NCI-H1105 treated with DMSO at 0.1 percent for 48 hours (cell line): ENCODE results near the gene PKNOX1.
"Not testable (repeated sequence)": the region's sequence is repeated elsewhere in the genome, so short reads cannot be mapped to it uniquely, and the experiment has no call there.

ENCODE experiments used
- DNase-seq: peaks from one replicate; lab custom pipeline; 2025; lab: John Stamatoyannopoulos, UW

PKNOX1 gene

GRCh38 chr21:42956824-42957630, 17.3 kb upstream of the PKNOX1 start:
- no peak for DNase-seq

DNA sequence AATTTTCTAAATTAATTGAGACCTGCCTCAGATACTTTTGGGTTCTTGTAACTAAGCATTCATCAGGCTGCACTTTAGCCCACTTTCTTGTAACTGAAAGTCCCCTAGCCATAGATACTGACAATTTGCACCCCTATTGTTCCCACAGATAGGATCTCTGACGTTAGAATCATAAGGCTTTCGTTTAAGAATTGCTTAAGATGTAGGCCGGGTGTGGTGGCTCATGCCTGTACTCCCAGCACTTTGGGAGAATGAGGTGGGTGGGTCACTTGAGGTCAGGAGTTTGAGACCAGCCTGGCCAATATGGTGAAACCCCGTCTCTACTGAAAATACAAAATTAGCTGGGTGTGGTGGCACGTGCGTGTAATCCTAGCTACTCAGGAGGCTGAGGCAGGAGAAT, 16.2 kb upstream of the PKNOX1 start:
- not testable (repeated sequence) for DNase-seq

- DNase-seq = no peak
These were observed 14.6 kb upstream of the PKNOX1 start for GRCh38 chr21:42959728-42960127.

DNA sequence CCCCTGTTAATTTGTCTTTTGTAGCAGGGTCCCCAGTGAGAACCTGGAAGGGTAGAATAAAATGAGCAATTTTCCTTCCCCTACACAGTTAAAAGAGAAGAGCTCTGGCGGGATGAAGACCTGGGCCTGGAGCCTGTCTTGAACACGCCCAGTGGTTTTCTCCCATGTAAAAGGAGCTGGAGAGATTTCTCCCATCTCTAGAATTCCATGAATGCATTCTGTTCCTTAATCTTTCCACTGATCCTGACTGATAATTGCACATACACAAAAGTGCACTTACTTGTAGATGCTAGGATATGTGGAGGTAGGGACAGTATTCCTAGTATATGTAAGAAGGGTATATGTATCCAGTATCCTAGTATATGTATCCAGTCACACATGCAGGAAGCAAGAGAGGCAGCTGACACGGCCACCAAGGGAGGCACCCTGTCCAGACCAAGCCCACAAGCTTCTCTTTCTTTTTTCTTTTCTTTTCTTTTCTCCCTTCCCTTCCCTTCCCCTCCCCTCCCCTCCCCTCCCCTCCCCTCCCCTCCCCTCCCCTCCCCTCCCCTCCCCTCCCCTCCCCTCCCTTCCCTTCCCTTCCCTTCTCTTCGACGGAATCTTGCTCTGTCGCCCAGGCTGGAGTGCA, 11.9 kb upstream of the PKNOX1 start:
- DNase-seq = no peak

- no peak for DNase-seq
These were observed 10.3 kb upstream of the PKNOX1 start for GRCh38 chr21:42964086-42964485.

GRCh38 chr21:42964546-42965210, 9.7 kb upstream of the PKNOX1 start:
- DNase-seq = no peak

GRCh38 chr21:42965211-42965560, 9.2 kb upstream of the PKNOX1 start:
- no peak for DNase-seq

- not testable (repeated sequence) for DNase-seq
These were observed 6.7 kb upstream of the PKNOX1 start for GRCh38 chr21:42967616-42968015.

GRCh38 chr21:42969193-42969600, 5.2 kb upstream of the PKNOX1 start:
- no peak for DNase-seq

- DNase-seq = no peak
These were observed 3.3 kb upstream of the PKNOX1 start for GRCh38 chr21:42970946-42971653.

DNA sequence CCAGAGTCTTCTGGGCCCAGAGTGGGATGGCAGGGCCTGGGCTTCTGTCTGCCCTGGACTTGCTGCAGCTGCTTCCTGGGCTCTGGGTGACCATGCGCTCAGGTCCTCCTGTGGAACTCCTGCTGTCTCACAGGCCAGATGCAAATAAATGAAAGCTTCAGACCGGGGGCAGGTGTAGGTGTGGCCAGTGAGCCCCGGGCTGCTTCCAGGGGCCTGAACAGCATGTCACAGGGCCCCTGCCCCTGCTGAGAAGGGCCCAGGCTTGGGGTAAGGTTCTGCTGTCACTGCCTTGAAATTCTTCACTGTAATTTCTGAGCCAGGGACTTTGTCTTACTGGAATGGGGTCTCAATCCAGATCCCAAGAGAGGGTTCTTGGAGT, 2.5 kb upstream of the PKNOX1 start:
- no peak for DNase-seq

GRCh38 chr21:42973309-42973990, 912 bp upstream of the PKNOX1 start:
- DNase-seq = no peak

DNA sequence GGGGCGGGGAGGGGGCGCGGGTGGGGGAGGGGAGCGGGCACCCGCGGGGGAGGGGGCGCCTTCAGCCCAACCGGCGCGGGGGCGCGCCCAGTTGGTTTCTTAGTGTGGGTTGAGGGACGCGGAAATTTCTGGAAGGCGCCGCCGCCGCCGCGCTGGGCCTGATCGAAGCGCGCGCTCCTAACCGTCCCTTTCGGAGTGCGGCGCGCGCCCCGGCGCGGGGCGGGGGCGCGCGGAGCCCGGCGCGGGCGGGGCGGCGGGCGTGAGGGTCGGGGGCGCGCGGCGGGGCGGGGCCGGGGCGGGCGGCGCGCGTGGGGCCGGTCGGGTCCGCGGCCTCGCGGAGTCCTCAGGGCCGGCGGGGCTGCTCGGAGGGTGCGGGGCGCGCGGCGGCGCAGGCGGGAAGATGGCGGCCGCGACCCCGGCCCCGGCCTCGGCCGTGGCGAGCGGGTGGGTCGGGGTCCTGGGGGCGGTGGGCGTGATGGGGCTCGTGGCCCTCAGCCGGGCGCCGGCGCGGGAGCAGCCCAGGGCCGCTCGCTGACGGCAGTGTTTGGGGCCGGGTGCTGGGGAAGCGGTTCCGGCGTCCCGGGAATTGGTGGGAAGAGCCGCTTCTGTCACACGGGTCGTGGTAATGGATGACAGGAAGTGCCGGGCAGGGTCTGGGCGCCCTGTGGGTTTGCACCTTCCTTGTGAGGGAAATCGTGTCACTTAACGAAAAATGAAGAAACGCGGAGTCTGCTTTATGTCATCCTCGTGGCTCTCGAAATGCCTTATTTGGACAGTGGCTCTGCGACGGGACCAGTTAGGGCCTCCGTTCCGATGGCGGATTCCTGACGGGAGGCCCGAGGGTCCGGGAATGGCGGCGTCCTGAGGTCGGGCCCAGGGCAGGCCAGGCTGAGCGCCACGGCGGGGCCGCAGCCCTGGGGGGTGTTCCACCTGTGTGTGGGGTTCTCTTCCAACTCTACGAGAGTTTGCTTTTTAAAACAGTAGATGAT, 764 bp downstream of the PKNOX1 start:
- peak; percentile 48 for DNase-seq

DNA sequence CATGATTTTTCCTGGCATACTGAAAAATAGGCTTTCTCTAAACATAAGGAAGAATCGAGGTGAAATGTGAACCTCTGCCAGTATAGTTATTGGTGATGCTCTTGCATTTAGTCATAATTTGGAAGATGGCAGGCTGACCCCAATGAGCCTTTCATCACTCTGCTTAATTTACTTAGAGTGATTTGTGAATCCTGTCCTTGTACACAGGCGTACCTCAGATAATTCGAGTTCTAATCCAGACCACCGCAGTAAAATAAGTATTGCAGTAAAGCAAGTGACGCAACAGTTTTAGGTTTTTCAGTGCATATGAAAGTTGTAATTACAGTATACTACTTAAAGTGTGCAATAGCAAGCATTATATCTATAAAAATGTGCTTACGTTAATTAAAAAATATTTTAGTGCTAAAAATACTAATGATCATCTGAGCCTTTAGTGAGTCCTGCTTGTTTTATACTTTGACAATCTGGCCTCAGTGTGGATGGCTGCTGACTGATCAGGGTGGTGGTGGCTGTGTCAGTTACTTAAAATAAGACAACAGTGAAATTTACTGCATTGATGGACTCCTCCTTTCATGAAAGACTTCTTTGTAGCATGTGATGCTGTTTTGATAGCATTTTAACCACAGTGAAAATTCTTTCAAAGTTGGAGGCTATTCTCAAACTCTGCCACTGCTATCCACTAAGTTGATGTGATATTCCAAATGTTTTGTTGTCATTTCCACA, 1.7 kb downstream of the PKNOX1 start:
- no peak for DNase-seq

GRCh38 chr21:42980312-42981213, 6.2 kb downstream of the PKNOX1 start:
- no peak for DNase-seq

GRCh38 chr21:42981214-42981523, 6.8 kb downstream of the PKNOX1 start:
- DNase-seq = no peak

GRCh38 chr21:42981862-42982261, 7.5 kb downstream of the PKNOX1 start:
- DNase-seq = no peak

DNA sequence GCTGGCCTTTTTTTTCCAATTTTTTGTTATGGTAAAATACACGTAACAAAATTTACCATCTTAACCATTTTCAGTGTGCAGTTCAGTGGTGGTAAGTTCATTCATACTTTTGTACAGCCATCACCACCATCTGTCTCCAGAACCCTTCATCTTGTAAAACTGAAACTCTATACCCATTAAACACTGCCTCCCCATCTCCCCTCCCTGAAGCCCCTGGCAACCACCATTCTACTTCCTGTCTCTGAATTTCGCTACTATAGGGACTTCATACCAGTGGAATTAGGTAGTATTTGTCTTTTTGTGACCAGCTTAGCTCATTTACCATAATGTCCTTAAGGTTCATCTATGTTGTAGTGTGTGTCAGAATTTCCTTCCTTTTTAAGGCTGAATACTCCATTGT, 8.7 kb downstream of the PKNOX1 start:
- DNase-seq = no peak

DNA sequence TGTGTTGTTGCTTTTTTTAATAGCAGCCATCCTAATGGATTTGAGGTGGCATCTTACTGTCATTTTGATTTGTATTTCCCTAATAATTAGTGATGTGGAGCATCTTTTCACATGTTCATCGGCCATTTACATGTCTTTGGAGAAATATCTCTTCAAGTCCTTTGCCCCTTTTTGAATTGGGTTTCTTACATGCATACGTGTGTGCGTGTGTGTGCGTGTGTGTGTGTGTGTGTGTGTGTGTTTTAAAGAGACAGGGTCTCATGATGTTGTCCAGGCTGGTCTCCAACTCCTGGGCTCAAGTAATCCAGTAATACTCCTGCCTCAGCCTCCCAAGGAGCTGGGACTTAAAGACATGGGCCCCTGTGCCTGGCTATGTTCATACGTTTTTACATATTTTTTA, 9.5 kb downstream of the PKNOX1 start:
- DNase-seq = no peak
